22Rv1 (cell line): ENCODE results near the gene TXNL1.

Source experiments
- H3K27ac ChIP-seq: fragments of 450-650 bp; 2 replicates; pipeline ENCODE4 v1.5.1; 2017
- CTCF ChIP-seq: fragments of 450-650 bp; IDR thresholded peaks from 2 replicates; pipeline ENCODE4 v1.5.1; 2017; ENCODE audit warnings: mild to moderate bottlenecking
- ZFX ChIP-seq: fragments of 450-650 bp; IDR thresholded peaks from 2 replicates; pipeline ENCODE4 v1.6.1; 2017; ENCODE audit warnings: antibody characterized with exemption, borderline replicate concordance

TXNL1 gene

GRCh38 chr18:56556907-56557306 is 81.5 kb downstream of the TXNL1 start:
- H3K27ac ChIP-seq, result no peak overlapping the region
- TF ChIP-seq ZFX (no peak), CTCF (no peak)

GRCh38 chr18:56550121-56550520 is 88.3 kb downstream of the TXNL1 start:
- TF ChIP-seq ZFX, result no peak
- TF ChIP-seq CTCF, result no peak
- no peak overlapping the region for H3K27ac ChIP-seq
